CD1c-positive myeloid dendritic cell (primary cell): ENCODE measurements around the gene NCAPH2.
"Not testable (repeated sequence)": the region's sequence is repeated elsewhere in the genome, so short reads cannot be mapped to it uniquely, and the experiment has no call there.

Experiments used
- DNase-seq: peaks from one replicate; pipeline ENCODE4 v3.0.0-alpha.2; 2016; ENCODE audit errors: extremely low spot score

The NCAPH2 gene

GRCh38 chr22:50519151-50519550 is 11.1 kb downstream of the NCAPH2 start:
- DNase-seq, result no peak

GRCh38 chr22:50520184-50520583 is 12.2 kb downstream of the NCAPH2 start:
- not testable (repeated sequence) for DNase-seq

GRCh38 chr22:50520826-50521453 is 12.9 kb downstream of the NCAPH2 start:
- no peak for DNase-seq

GRCh38 chr22:50521710-50522109 is 13.7 kb downstream of the NCAPH2 start:
- no peak for DNase-seq

GRCh38 chr22:50522208-50522805 is 14.3 kb downstream of the NCAPH2 start:
- DNase-seq, result no peak

- no peak for DNase-seq
These were observed 14.9 kb downstream of the NCAPH2 start for GRCh38 chr22:50522806-50523438.

- DNase-seq, result no peak
These were observed 15.4 kb downstream of the NCAPH2 start for GRCh38 chr22:50523458-50523805.

- DNase-seq, result no peak
These were observed 16.0 kb downstream of the NCAPH2 start for GRCh38 chr22:50523806-50524675.

GRCh38 chr22:50524676-50525103 is 16.7 kb downstream of the NCAPH2 start:
- DNase-seq, result no peak

- peak; percentile 100 for DNase-seq
These were observed 17.3 kb downstream of the NCAPH2 start, which contains the start of gene SCO2 for GRCh38 chr22:50525104-50525857. SCO2 (minus strand) TSS chr22:50525598; CDS start chr22:50524411, 1,187 bp downstream.

GRCh38 chr22:50525858-50526107 is 17.8 kb downstream of the NCAPH2 start:
- no peak for DNase-seq

- peak; percentile 84 for DNase-seq
These were observed 18.2 kb downstream of the NCAPH2 start for GRCh38 chr22:50526108-50526833.

- DNase-seq, result peak; percentile 71
These were observed 19.1 kb downstream of the NCAPH2 start for GRCh38 chr22:50526834-50527801.

GRCh38 chr22:50527921-50528681 is 20.1 kb downstream of the NCAPH2 start:
- no peak for DNase-seq

- DNase-seq, result no peak
These were observed 20.8 kb downstream of the NCAPH2 start for GRCh38 chr22:50528682-50529415.

- DNase-seq, result peak; percentile 34
These were observed 21.4 kb downstream of the NCAPH2 start for GRCh38 chr22:50529416-50529896.

GRCh38 chr22:50529897-50530579 is 22.0 kb downstream of the NCAPH2 start, which contains the start of gene TYMP:
TYMP (minus strand) TSS chr22:50530012; CDS start chr22:50529709, 303 bp downstream.
- peak; percentile 92 for DNase-seq

- peak; percentile 55 for DNase-seq
These were observed 22.5 kb downstream of the NCAPH2 start for GRCh38 chr22:50530580-50530876.
